ENCODE results near the gene SNRNP35.
"Not testable (repeated sequence)": the region's sequence is repeated elsewhere in the genome, so short reads cannot be mapped to it uniquely, and the experiment has no call there.

SNRNP35 gene

GRCh38 chr12:123489580-123489979, 31.6 kb downstream of the SNRNP35 start:
- no peak for DNase-seq (ENCODE audit: low spot score)

GRCh38 chr12:123490089-123490488, 32.1 kb downstream of the SNRNP35 start:
- DNase-seq (ENCODE audit: low spot score): no peak

- DNase-seq (ENCODE audit: low spot score): no peak
Measured at GRCh38 chr12:123491056-123491455, 33.1 kb downstream of the SNRNP35 start.

- DNase-seq (ENCODE audit: low spot score): no peak
Measured at GRCh38 chr12:123491481-123491880, 33.5 kb downstream of the SNRNP35 start.

GRCh38 chr12:123492339-123493039, 34.5 kb downstream of the SNRNP35 start:
- not testable (repeated sequence) for DNase-seq (ENCODE audit: low spot score)

GRCh38 chr12:123494124-123494851, 36.3 kb downstream of the SNRNP35 start:
- no peak for DNase-seq (ENCODE audit: low spot score)

- DNase-seq (ENCODE audit: low spot score): no peak
Measured at GRCh38 chr12:123497065-123497464, 39.1 kb downstream of the SNRNP35 start.

- no peak for DNase-seq (ENCODE audit: low spot score)
Measured at GRCh38 chr12:123498126-123498825, 40.3 kb downstream of the SNRNP35 start.

- DNase-seq (ENCODE audit: low spot score): no peak
Measured at GRCh38 chr12:123499332-123499731, 41.4 kb downstream of the SNRNP35 start.

GRCh38 chr12:123502163-123502704, 44.3 kb downstream of the SNRNP35 start:
- DNase-seq (ENCODE audit: low spot score): no peak

GRCh38 chr12:123506059-123506842, 48.3 kb downstream of the SNRNP35 start:
- no peak for DNase-seq (ENCODE audit: low spot score)

GRCh38 chr12:123506843-123507236, 48.9 kb downstream of the SNRNP35 start:
- DNase-seq (ENCODE audit: low spot score): no peak

GRCh38 chr12:123512838-123513665, 55.1 kb downstream of the SNRNP35 start:
- DNase-seq (ENCODE audit: low spot score): no peak

GRCh38 chr12:123513805-123514204, 55.9 kb downstream of the SNRNP35 start:
- no peak for DNase-seq (ENCODE audit: low spot score)

- not testable (repeated sequence) for DNase-seq (ENCODE audit: low spot score)
Measured at GRCh38 chr12:123514582-123515221, 56.8 kb downstream of the SNRNP35 start.

GRCh38 chr12:123516216-123516780, 58.4 kb downstream of the SNRNP35 start:
- no peak for DNase-seq (ENCODE audit: low spot score)

Data from left forelimb (tissue), 1 donor.